Measurements from ENCODE around the gene CHD1.

DNA sequence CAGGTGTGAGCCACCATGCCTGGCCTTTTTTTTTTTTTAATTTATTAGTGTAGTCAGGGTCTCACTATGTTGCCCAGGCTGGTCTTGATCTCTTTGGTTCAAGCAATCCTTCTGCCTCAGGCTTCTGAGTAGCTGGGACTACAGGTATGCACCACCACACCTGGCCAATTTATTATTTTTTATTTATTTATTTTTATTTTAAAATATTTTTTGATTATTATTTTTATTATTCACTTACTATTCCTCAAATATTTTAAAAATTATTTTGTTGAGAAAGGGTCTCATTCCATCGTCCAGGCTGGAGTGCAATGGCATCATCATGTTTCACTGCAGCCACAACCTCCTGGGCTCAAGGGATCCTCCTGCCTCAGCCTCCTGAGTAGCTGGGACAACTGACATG, 49.7 kb upstream of the CHD1 start:
- TF ChIP-seq, protein P1, sequence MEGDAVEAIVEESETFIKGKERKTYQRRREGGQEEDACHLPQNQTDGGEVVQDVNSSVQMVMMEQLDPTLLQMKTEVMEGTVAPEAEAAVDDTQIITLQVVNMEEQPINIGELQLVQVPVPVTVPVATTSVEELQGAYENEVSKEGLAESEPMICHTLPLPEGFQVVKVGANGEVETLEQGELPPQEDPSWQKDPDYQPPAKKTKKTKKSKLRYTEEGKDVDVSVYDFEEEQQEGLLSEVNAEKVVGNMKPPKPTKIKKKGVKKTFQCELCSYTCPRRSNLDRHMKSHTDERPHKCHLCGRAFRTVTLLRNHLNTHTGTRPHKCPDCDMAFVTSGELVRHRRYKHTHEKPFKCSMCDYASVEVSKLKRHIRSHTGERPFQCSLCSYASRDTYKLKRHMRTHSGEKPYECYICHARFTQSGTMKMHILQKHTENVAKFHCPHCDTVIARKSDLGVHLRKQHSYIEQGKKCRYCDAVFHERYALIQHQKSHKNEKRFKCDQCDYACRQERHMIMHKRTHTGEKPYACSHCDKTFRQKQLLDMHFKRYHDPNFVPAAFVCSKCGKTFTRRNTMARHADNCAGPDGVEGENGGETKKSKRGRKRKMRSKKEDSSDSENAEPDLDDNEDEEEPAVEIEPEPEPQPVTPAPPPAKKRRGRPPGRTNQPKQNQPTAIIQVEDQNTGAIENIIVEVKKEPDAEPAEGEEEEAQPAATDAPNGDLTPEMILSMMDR (conservative IDR thresholded peaks at IDR 0.05 in 1 of 2, IDR thresholded peaks at IDR 0.05 in 1 of 2; ENCODE audit: extremely low read depth in 1 of 2, insufficient read depth in 1 of 2, low read depth in 1 of 2, low read length in 2 of 2), result no peak
- TF ChIP-seq EZH2 (IDR thresholded peaks at IDR 0.05; ENCODE audit: borderline replicate concordance, low read length), result no peak
